ENCODE results near the gene ZNF222.

The ZNF222 gene

GRCh38 chr19:44055870-44056269, 30.7 kb downstream of the ZNF222 start:
- no peak for DNase-seq

GRCh38 chr19:44059229-44059628, 34.0 kb downstream of the ZNF222 start:
- DNase-seq = no peak

- DNase-seq = no peak
Measured at GRCh38 chr19:44061038-44061437, 35.9 kb downstream of the ZNF222 start.

- no peak for DNase-seq
Measured at GRCh38 chr19:44066305-44066704, 41.1 kb downstream of the ZNF222 start.

- no peak for DNase-seq
Measured at GRCh38 chr19:44069415-44069814, 44.2 kb downstream of the ZNF222 start.

GRCh38 chr19:44071824-44072542, 46.8 kb downstream of the ZNF222 start, which contains the start of gene ZNF284:
Gene ZNF284 (plus strand): TSS chr19:44072159. CDS start chr19:44076390, 4,231 bp downstream.
- DNase-seq = peak; percentile 70

- no peak for DNase-seq
Measured at GRCh38 chr19:44072543-44073401, 47.6 kb downstream of the ZNF222 start.

- no peak for DNase-seq
Measured at GRCh38 chr19:44076325-44076724, 51.1 kb downstream of the ZNF222 start.
